ENCODE results near the gene MAMDC4.
"Not testable (repeated sequence)": the region's sequence is repeated elsewhere in the genome, so short reads cannot be mapped to it uniquely, and the experiment has no call there.

The MAMDC4 gene

GRCh38 chr9:136831002-136831719 lies 21.0 kb upstream of the MAMDC4 start:
- DNase-seq (ENCODE audit: low spot score) = no peak
- no peak for TF ChIP-seq CTCF (IDR thresholded peaks at IDR 0.05; ENCODE audit: extremely low read depth, insufficient read depth, missing control alignments)
- in situ Hi-C loops (cut with MboI; ENCODE audit: low pct_unique_long_range_greater_than_20kb, low sequenced_read_pairs, unreplicated experiment) = no loop called here

GRCh38 chr9:136831720-136832104 lies 20.4 kb upstream of the MAMDC4 start:
- in situ Hi-C loops (cut with MboI; ENCODE audit: low pct_unique_long_range_greater_than_20kb, low sequenced_read_pairs, unreplicated experiment) = no loop called here
- no peak for TF ChIP-seq CTCF (IDR thresholded peaks at IDR 0.05; ENCODE audit: extremely low read depth, insufficient read depth, missing control alignments)

GRCh38 chr9:136832581-136832980 lies 19.6 kb upstream of the MAMDC4 start:
- DNase-seq (ENCODE audit: low spot score) = no peak
- TF ChIP-seq CTCF (IDR thresholded peaks at IDR 0.05; ENCODE audit: extremely low read depth, insufficient read depth, missing control alignments) = no peak
- in situ Hi-C loops (cut with MboI; ENCODE audit: low pct_unique_long_range_greater_than_20kb, low sequenced_read_pairs, unreplicated experiment) = no loop called here

More at GRCh38 chr9:136831720-136832104, 20.4 kb upstream of the MAMDC4 start:
- no peak for DNase-seq (ENCODE audit: low spot score)

GRCh38 chr9:136833381-136834048 lies 18.6 kb upstream of the MAMDC4 start:
- in situ Hi-C loops (cut with MboI; ENCODE audit: low pct_unique_long_range_greater_than_20kb, low sequenced_read_pairs, unreplicated experiment); DNase-seq (ENCODE audit: low spot score): not testable (repeated sequence)

- in situ Hi-C loops (cut with MboI; ENCODE audit: low pct_unique_long_range_greater_than_20kb, low sequenced_read_pairs, unreplicated experiment) = no loop called here
- no peak for TF ChIP-seq CTCF (IDR thresholded peaks at IDR 0.05; ENCODE audit: extremely low read depth, insufficient read depth, missing control alignments)
- DNase-seq (ENCODE audit: low spot score) = no peak
These were observed 16.8 kb upstream of the MAMDC4 start for GRCh38 chr9:136835162-136835931.

GRCh38 chr9:136835932-136836904 lies 15.9 kb upstream of the MAMDC4 start:
- TF ChIP-seq CTCF (IDR thresholded peaks at IDR 0.05; ENCODE audit: extremely low read depth, insufficient read depth, missing control alignments) = no peak
- DNase-seq (ENCODE audit: low spot score) = no peak
- in situ Hi-C loops (cut with MboI; ENCODE audit: low pct_unique_long_range_greater_than_20kb, low sequenced_read_pairs, unreplicated experiment) = no loop called here

Data from GM13977 (cell line).